HG03571 (cell line): Measurements from ENCODE around the gene PEX13.
"Not testable (repeated sequence)": the region's sequence is repeated elsewhere in the genome, so short reads cannot be mapped to it uniquely, and the experiment has no call there.

Experiments used
- ATAC-seq: cut with Tn5 transposase; IDR thresholded peaks from one replicate; pipeline ENCODE4 v1.9.1; 2021; ENCODE audit not compliant: unreplicated experiment

PEX13 gene

GRCh38 chr2:61006486-61007105 lies 10.9 kb upstream of the PEX13 start:
- no peak for ATAC-seq

- ATAC-seq, result no peak
Measured at GRCh38 chr2:61009355-61009754, 8.2 kb upstream of the PEX13 start.

DNA sequence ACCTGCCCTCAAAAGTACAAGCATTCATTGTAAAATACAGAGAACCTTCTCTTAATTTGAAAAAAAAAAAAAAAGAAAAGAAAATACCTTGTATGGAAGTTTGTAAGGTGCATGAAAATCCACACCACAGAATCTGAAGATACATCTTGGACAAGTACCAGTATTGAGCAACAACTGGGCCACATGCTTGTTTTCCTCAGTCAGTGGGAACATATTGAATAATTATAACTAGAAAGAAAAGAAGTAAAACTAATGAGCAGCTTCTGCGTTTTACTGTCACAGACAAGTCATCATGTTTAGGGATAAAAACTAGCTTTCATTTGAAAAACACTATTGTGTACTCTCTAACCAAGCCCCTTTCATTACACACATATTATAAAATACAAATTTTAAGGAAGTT lies 5.8 kb upstream of the PEX13 start:
- no peak for ATAC-seq

DNA sequence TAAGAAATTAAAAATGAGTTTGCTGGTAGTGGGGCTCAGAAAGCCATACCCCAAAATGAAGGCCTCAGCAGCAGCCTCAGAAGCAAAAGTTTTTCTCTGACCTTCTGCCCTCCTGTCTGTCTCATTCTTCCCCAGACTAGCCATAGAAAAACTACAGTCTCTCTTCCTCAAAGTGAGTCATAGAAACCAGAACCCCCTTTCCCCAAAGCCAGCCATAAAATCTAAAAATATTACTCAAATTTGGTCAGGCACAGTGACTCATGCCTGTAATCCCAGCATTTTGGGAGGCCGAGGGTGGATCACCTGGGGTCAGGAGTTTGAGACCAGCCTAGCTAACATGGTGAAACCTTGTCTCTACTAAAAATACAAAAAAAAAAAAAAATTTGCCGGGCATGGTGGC lies 5.2 kb upstream of the PEX13 start:
- ATAC-seq, result not testable (repeated sequence)

DNA sequence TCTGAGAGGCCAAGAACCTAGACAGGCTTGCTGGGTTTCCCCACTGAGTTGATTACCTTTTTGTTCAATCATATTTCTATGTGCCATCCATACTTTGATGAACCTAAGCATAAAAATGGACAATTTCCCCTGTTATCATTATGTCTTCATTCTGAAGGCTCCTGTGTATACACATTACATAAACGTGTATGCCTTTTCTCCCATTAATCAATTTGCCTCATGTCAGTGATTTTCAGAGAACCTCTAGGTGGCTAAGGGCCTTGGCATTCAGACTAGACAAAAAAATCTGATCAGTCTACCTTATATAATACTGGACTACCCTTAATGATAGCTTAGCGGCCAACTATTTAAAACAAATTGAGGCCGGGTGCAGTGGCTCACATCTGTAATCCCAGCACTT lies 4.1 kb upstream of the PEX13 start:
- no peak for ATAC-seq

DNA sequence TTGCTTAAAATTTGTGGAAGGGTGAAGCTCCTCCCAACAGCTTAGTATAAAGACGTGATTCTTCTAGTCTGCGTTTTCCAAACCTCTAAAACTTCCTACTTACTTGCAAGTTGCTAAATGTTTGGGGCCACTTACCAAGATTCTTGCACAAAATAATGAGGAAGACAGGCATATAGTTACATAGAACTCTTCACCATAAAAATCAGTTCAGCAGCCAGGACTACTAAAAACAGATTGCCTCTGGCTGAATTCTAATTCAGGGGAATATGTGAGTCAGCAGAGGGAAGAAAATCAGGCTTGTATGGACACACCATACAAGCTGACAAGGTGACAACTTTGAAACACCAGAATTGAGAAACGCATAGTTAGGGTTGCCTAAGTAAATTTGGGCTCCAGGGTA lies 2.8 kb upstream of the PEX13 start:
- no peak for ATAC-seq

- ATAC-seq, result no peak
Measured at GRCh38 chr2:61015976-61016375, 1.5 kb upstream of the PEX13 start.

GRCh38 chr2:61016392-61017002 lies 1.0 kb upstream of the PEX13 start:
- peak; percentile 7 for ATAC-seq

DNA sequence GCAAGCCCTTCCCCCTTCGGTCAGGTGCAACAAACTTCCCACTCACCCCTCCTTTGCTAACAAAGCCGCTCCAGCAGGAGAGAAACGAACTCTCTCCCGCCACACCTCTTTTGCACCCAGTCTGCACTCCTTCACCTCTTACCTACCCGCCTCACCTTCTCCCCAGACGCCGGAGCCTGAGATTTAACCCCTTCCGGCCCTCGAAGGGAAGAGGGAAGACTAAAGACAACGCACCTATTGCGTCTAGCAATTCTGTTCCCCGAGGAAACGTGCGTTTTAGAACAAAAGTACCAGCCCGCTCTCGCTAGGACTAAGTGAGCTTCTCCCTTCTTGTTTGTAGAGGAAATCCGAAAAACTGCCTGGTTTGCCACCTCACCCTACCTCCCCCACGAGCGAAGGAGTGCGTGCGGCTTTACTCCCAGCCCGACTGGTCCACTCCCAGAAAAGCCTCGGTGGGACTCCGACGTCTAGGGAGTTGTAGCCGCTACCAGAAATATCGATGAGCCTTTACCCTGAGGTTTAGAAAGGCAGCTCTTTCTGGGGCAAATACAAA lies 441 bp upstream of the PEX13 start:
- ATAC-seq, result peak; percentile 60

DNA sequence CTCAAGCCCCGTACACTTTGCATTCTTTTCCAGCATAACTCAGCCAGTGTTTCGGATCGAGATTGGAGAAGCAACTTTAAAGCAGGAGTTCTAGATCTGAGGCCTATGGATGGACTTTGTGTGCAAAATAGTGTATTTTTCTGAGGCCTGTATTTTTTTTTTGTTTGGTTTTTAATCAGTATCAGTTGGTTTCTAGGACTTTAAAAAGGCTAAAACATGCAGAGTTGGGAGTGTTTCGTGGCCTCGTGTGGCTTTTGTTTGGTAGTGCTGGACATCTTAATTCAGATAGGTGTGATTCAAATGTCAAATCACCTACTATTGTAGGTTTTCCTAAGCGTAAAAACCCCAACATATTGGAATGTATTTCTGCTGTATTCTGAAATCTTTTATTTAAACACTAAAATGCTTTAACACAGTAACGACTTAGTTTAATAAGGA lies 817 bp downstream of the PEX13 start:
- ATAC-seq, result peak; percentile 17

GRCh38 chr2:61018798-61019197 lies 1.3 kb downstream of the PEX13 start:
- ATAC-seq, result no peak

DNA sequence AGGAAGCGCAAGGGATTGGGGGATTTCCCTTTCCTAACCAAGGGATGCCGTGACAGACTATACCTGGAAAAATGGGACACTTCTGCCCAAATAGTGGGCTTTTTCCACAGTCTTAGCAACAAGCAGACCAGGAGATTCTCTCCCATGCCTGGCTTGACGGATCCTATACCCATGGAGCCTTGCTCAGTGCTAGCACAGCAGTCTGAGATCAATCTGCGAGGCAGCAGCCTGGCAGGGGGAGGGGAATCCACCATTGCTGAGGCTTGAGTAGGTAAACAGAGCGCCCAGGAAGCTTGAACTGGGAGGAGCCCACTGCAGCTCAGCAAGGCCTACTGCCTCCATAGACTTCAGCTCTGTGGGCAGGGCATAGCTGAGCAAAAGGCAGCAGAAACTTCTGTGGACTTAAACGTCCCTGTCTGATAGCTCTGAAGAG lies 3.7 kb downstream of the PEX13 start:
- ATAC-seq, result no peak

DNA sequence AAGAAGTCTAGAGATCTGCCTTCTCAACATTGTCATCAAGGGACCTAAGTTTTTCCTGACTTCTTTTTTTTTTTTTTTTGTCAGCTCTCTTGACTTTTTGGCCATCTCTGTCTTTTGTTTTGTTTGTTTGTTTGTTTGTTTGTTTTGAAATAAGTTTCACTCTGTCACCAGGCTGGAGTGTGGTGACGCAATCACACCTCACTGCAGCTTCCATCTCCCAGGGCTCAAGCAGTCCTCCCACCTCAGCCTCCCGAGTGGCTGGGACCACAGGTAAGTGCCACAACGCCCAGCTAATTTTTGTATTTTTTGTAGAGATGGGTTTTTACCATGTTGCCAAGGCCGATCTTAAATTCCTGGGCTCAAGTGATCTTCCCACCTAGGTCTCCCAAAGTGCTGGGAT lies 6.2 kb downstream of the PEX13 start:
- no peak for ATAC-seq

GRCh38 chr2:61029533-61029932 lies 12.0 kb downstream of the PEX13 start:
- ATAC-seq, result no peak

GRCh38 chr2:61034592-61034991 lies 17.1 kb downstream of the PEX13 start:
- ATAC-seq, result not testable (repeated sequence)

- ATAC-seq, result not testable (repeated sequence)
Measured at GRCh38 chr2:61036643-61037042, 19.1 kb downstream of the PEX13 start.

DNA sequence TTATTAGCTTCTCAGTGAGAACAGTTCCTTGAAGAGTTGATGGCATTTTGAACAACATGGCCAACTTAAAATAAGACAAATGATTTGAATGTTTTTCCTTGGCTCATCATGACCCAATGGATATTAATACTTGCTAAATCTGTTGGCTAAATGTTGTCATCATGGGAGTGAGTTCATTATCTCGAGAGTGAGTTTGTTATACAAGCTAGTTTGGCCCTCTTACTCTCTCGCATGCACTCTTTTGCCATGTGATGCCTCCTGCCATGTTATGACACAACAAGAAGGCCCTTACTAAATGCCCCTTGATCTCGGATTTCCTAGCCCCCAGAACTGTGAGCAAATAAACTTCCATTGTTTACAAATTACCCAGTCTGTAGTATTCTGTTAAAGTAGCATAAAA lies 25.3 kb downstream of the PEX13 start:
- ATAC-seq, result no peak

DNA sequence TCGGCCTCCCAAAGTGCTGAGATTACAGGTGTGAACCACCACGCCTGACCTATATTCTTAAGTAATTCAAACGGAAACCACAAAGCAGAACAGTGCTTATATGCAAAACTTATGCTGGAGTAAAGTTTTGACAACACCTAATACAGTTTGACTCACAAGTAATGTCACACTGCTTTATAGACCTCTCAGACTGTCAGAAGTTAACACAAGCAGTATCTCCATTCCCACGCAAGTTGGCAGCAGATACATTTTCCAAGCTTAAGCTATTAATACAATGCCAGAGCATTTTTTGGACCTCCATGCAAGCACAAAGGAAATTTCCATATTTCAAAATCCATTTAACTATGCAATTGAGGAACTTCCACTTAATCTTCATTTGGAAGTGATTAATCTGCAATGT lies 27.1 kb downstream of the PEX13 start:
- ATAC-seq, result no peak

DNA sequence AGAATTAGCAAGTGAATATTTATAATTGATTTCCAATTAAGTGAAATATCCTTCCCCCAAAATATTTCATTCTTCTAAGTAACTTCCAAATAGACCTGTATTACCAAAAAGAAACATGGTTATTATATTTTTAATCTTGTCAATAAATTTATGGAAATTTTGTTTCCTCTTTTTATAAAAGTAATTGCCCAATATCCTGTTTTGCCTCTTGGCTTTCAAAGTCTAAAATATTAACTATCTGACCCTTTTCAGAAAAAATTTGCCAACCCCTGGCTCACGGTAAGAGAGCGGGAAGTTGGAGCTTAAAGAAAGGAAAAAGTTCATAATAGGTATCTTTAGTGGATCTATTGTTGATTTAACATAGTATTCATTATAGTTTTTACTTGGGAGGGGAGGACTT lies 27.7 kb downstream of the PEX13 start:
- no peak for ATAC-seq

DNA sequence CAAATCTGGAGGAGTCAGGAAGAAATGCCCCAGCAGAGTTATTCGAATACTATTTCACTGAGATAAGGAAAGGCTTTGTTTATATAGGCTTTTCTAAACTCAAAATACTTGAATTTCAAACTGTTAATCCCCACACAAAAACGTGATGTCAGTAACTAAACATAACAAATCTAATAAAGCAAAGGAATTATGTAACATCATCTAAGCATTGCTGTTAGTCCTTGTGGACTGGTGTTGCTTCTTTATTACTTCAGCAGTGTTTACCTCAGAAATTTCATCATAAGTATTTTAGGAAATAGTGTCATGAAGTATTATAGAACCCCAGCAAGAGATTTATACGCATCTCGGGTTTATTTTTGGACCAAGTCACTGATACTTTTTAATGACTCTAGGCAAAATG lies 28.5 kb downstream of the PEX13 start:
- ATAC-seq, result no peak

GRCh38 chr2:61055557-61055956 lies 38.0 kb downstream of the PEX13 start:
- ATAC-seq, result no peak

GRCh38 chr2:61057562-61057961 lies 40.0 kb downstream of the PEX13 start:
- ATAC-seq, result no peak

DNA sequence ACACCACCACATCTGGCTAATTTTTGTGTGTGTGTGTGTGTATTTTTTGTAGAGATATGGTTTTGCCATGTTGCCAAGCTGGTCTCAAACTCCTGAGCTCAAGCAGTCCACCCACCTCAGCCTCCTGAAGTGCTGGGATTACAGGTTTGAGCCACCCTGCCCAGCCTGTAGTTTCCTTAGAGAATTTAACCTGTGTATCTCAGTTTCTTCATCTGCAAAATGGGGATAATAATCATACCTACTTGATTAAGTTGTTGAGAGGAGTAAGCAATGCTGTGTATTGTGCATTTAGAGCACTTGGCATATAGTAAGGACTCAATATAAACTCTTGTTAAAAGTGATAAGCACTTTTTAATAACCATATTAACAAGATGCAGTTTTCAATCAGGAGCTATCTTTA lies 41.9 kb downstream of the PEX13 start:
- ATAC-seq, result no peak
